Neuron (in vitro differentiated cells): ENCODE data around the gene SDK1.

Experiments used
- H2AFZ ChIP-seq: one replicate; pipeline ENCODE4 v1.6.1; 2013; ENCODE audit warnings: low read depth, mild to moderate bottlenecking, inconsistent platforms, low read length, moderate library complexity
- H3K27me3 ChIP-seq: one replicate; pipeline ENCODE4 v1.6.1; 2013; ENCODE audit warnings: low read length; ENCODE audit not compliant: insufficient read depth
- H3K36me3 ChIP-seq: one replicate; pipeline ENCODE4 v1.6.1; 2013; ENCODE audit warnings: low read length; ENCODE audit not compliant: insufficient read depth
- H3K4me1 ChIP-seq: one replicate; pipeline ENCODE4 v1.6.1; 2013; ENCODE audit warnings: low read length; ENCODE audit not compliant: insufficient read depth
- H3K4me3 ChIP-seq: 2 replicates; pipeline ENCODE4 v1.5.1; 2013; ENCODE audit warnings: mild to moderate bottlenecking, low read length, moderate library complexity
- H3K9me3 ChIP-seq: one replicate; pipeline ENCODE4 v1.6.1; 2013; ENCODE audit warnings: low read length

The SDK1 gene

DNA sequence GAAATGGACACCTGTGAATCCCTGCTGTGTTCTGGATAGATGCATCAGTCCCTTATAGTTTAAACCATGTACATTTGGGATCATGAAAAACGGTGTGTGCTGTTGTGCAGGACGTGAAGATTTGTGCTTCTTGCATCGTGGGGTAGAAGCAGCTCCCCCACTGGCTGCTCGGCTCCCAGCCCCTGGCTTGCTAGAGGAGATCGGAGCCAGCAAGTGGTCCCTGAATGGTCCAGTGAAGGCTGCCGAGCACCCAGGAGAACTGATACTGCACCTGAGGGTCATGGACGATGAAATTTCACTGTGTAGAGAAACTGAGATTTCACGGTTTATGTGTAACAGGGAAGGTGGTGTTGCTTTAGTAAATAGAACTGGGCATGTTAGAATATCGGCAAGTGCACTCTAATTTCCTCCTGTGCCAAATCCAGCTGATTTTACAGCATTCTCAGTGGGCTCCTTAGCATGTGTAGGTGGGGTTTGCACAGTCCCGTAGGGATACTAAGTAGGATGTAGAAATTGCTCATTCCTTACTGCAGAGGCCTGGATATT is 726.0 kb downstream of the SDK1 start:
- Histone ChIP-seq H3K9me3 (no peaks in the 10 kb centered on the region), H3K4me3 (no peak overlapping the region), H3K36me3 (no peaks in the 10 kb centered on the region), H2AFZ (no peak overlapping the region), H3K4me1 (no peaks in the 10 kb centered on the region), H3K27me3 (no peaks in the 10 kb centered on the region)

DNA sequence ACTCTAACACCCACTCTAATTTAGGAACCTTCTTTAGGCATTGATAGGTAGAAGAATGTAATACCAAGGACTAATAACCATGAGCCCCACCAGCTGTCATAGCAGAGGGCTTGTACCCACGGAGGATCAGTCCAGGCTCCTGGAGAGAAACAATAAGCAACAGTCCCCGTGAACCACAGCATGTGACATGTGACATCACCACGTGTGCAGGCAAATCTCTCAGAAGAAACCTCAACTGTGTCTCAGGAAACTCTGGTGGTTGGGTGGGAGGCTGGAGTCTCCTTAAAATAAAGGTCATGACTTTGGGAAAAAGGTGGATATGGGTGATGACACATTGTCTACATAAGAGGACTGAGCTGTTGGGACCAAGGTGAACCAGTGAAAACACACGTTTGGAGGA is 727.2 kb downstream of the SDK1 start:
- Histone ChIP-seq H2AFZ (no peak overlapping the region), H3K4me1 (no peaks in the 10 kb centered on the region), H3K27me3 (no peaks in the 10 kb centered on the region), H3K36me3 (no peaks in the 10 kb centered on the region), H3K4me3 (no peak overlapping the region), H3K9me3 (peaks cover 1% of the 10 kb centered on the region)

- Histone ChIP-seq H3K9me3 (peaks cover 1% of the 10 kb centered on the region), H3K4me1 (no peaks in the 10 kb centered on the region), H3K4me3 (no peak overlapping the region), H2AFZ (no peak overlapping the region), H3K36me3 (no peaks in the 10 kb centered on the region), H3K27me3 (no peaks in the 10 kb centered on the region)
Observed at GRCh38 chr7:4029941-4030340, 728.9 kb downstream of the SDK1 start.

GRCh38 chr7:4030346-4030950 is 729.4 kb downstream of the SDK1 start:
- no peaks in the 10 kb centered on the region for H3K27me3 ChIP-seq

DNA sequence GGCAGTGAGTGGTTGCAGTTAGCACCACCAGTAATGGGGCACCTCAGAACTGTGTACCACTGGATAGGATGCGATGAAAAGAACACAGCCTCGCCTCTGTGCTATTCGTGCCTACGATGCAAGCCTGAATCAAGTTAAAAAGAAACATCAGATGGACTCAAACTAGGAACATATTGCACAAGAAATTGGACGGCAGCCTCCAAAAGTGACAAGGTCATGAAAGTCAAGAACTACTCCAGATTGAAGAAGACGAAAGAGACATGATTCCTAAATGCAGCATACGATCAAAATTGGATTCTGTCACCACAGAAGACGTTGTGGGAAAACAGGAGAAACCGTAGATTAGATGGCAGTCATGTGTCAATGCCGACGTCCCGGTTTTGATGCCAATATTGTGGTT is 732.9 kb downstream of the SDK1 start:
- H3K9me3 ChIP-seq: peaks cover 1% of the 10 kb centered on the region

More at GRCh38 chr7:4030346-4030950, 729.4 kb downstream of the SDK1 start:
- H3K9me3 ChIP-seq: peaks cover 1% of the 10 kb centered on the region
- no peak overlapping the region for H2AFZ ChIP-seq
- no peaks in the 10 kb centered on the region for H3K4me1 ChIP-seq
- H3K4me3 ChIP-seq: no peak overlapping the region
- H3K36me3 ChIP-seq: no peaks in the 10 kb centered on the region

GRCh38 chr7:4037308-4037707 is 736.3 kb downstream of the SDK1 start:
- no peaks in the 10 kb centered on the region for H3K36me3 ChIP-seq
- no peak overlapping the region for H2AFZ ChIP-seq
- H3K4me3 ChIP-seq: no peak overlapping the region
- H3K27me3 ChIP-seq: no peaks in the 10 kb centered on the region
- peaks cover under 1% of the 10 kb centered on the region for H3K9me3 ChIP-seq
- H3K4me1 ChIP-seq: no peaks in the 10 kb centered on the region

More for the DNA sequence above, 732.9 kb downstream of the SDK1 start:
- Histone ChIP-seq H3K36me3 (no peaks in the 10 kb centered on the region), H3K4me3 (no peak overlapping the region), H3K4me1 (no peaks in the 10 kb centered on the region), H2AFZ (no peak overlapping the region), H3K27me3 (no peaks in the 10 kb centered on the region)

DNA sequence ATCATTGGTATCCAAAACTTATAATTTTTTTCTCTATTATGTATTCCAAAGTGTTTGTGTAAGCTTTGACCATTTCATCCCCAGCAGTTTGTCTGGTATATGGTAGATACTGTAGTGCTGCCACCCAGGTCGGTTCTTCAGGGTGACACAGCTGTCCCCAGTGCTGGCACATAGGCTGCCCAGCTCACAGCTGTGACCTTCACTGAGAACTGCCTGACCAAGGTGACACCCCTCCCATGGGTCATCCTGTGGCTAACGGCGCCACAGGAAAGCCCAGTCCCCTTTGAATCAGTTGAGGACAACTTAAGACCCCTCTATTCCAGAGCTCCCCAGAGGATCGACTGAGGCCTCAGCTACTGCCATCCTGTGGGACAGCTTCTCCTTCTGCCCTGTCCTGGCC is 736.8 kb downstream of the SDK1 start:
- Histone ChIP-seq H3K4me3 (no peak overlapping the region), H3K9me3 (no peaks in the 10 kb centered on the region), H2AFZ (no peak overlapping the region), H3K4me1 (no peaks in the 10 kb centered on the region), H3K27me3 (no peaks in the 10 kb centered on the region), H3K36me3 (no peaks in the 10 kb centered on the region)

- Histone ChIP-seq H3K9me3 (no peaks in the 10 kb centered on the region), H3K27me3 (no peaks in the 10 kb centered on the region), H3K36me3 (no peaks in the 10 kb centered on the region), H2AFZ (no peak overlapping the region), H3K4me1 (no peaks in the 10 kb centered on the region), H3K4me3 (no peak overlapping the region)
Observed at GRCh38 chr7:4040109-4040928, 739.3 kb downstream of the SDK1 start.

- Histone ChIP-seq H2AFZ (no peak overlapping the region), H3K36me3 (no peaks in the 10 kb centered on the region), H3K27me3 (no peaks in the 10 kb centered on the region)
Observed at GRCh38 chr7:4042402-4043045, 741.5 kb downstream of the SDK1 start.

GRCh38 chr7:4043988-4044387 is 742.9 kb downstream of the SDK1 start:
- H3K9me3 ChIP-seq: no peaks in the 10 kb centered on the region
- no peaks in the 10 kb centered on the region for H3K4me1 ChIP-seq
- no peaks in the 10 kb centered on the region for H3K36me3 ChIP-seq
- H3K27me3 ChIP-seq: no peaks in the 10 kb centered on the region
- no peak overlapping the region for H2AFZ ChIP-seq
- H3K4me3 ChIP-seq: no peak overlapping the region

More at GRCh38 chr7:4042402-4043045, 741.5 kb downstream of the SDK1 start:
- Histone ChIP-seq H3K9me3 (no peaks in the 10 kb centered on the region), H3K4me3 (no peak overlapping the region), H3K4me1 (no peaks in the 10 kb centered on the region)

GRCh38 chr7:4045450-4045849 is 744.4 kb downstream of the SDK1 start:
- H2AFZ ChIP-seq: no peak overlapping the region
- H3K4me3 ChIP-seq: no peak overlapping the region
- no peaks in the 10 kb centered on the region for H3K27me3 ChIP-seq
- H3K9me3 ChIP-seq: no peaks in the 10 kb centered on the region
- H3K36me3 ChIP-seq: no peaks in the 10 kb centered on the region
- no peaks in the 10 kb centered on the region for H3K4me1 ChIP-seq

DNA sequence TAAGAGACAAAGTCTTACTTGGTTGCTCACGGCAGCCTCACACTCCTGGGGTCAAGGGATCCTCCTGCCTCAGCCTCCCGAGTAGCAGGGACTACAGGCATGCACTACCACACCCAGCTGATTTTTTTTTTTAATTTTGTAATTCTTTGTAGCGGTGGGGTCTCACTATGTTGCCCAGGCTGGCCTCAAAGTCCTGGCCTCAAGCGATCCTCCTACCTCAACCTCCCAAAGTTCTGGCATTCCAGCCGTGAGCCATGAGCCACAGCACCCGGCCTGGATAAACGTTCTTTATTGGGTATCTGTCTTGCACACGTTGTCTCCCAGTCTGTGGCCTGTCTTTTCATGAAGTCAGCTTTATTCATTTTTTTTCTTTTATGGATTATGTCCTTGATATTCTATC is 744.9 kb downstream of the SDK1 start:
- Histone ChIP-seq H3K27me3 (no peaks in the 10 kb centered on the region), H3K4me1 (no peaks in the 10 kb centered on the region), H3K36me3 (no peaks in the 10 kb centered on the region), H3K9me3 (no peaks in the 10 kb centered on the region), H2AFZ (no peak overlapping the region), H3K4me3 (no peak overlapping the region)

GRCh38 chr7:4048336-4048735 is 747.3 kb downstream of the SDK1 start:
- no peak overlapping the region for H2AFZ ChIP-seq
- H3K4me1 ChIP-seq: no peaks in the 10 kb centered on the region

More at GRCh38 chr7:4048336-4048735, 747.3 kb downstream of the SDK1 start:
- Histone ChIP-seq H3K36me3 (peaks cover 2% of the 10 kb centered on the region), H3K4me3 (no peak overlapping the region), H3K27me3 (no peaks in the 10 kb centered on the region), H3K9me3 (no peaks in the 10 kb centered on the region)
